Inflammatory macrophage treated with lipopolysaccharide for 1 hour (primary cell): Measurements from ENCODE around the gene STXBP2.

Experiments used
- DNase-seq, 2 donors: peaks; one replicate each; pipeline ENCODE4 v3.0.0-alpha.2; 2020 to 2022

STXBP2 gene

GRCh38 chr19:7657131-7657751, 20.3 kb downstream of the STXBP2 start:
- peak; percentile 96 to 99 for DNase-seq

- DNase-seq: peak; percentile 57 to 67
Observed at GRCh38 chr19:7658219-7658686, 21.3 kb downstream of the STXBP2 start.

GRCh38 chr19:7661744-7662538, 25.0 kb downstream of the STXBP2 start:
- DNase-seq: peak in 1 of 2 donors; percentile 33

- no peak for DNase-seq
Observed at GRCh38 chr19:7662657-7663056, 25.7 kb downstream of the STXBP2 start.

- DNase-seq: no peak
Observed at GRCh38 chr19:7663706-7664105, 26.8 kb downstream of the STXBP2 start.

- no peak for DNase-seq
Observed at GRCh38 chr19:7665076-7665475, 28.2 kb downstream of the STXBP2 start.

GRCh38 chr19:7668842-7669241, 31.9 kb downstream of the STXBP2 start, which contains the start of gene RETN:
RETN (plus strand) TSS chr19:7669049; CDS start chr19:7669327, 278 bp downstream.
- no peak for DNase-seq

GRCh38 chr19:7669641-7670040, 32.7 kb downstream of the STXBP2 start:
- DNase-seq: no peak

GRCh38 chr19:7670150-7670783, 33.4 kb downstream of the STXBP2 start:
- peak; percentile 44 to 47 for DNase-seq

- no peak for DNase-seq
Observed at GRCh38 chr19:7670790-7671189, 33.9 kb downstream of the STXBP2 start.

- no peak for DNase-seq
Observed at GRCh38 chr19:7672522-7672921, 35.6 kb downstream of the STXBP2 start.

- peak; percentile 95 to 98 for DNase-seq
Observed at GRCh38 chr19:7674010-7675005, 37.4 kb downstream of the STXBP2 start.

GRCh38 chr19:7676376-7676775, 39.5 kb downstream of the STXBP2 start:
- DNase-seq: peak; percentile 77 to 87

- peak; percentile 64 to 83 for DNase-seq
Observed at GRCh38 chr19:7676854-7677253, 39.9 kb downstream of the STXBP2 start, which contains the start of gene MCEMP1. MCEMP1 (plus strand) TSS chr19:7677090; CDS start chr19:7677121, 31 bp downstream.

GRCh38 chr19:7677669-7678311, 40.9 kb downstream of the STXBP2 start:
- DNase-seq: no peak

GRCh38 chr19:7678971-7679751, 42.3 kb downstream of the STXBP2 start:
- peak in 1 of 2 donors; percentile 40 for DNase-seq

GRCh38 chr19:7679771-7680605, 43.1 kb downstream of the STXBP2 start:
- no peak for DNase-seq

GRCh38 chr19:7680606-7681339, 43.9 kb downstream of the STXBP2 start, which contains the start of gene TRAPPC5:
TRAPPC5 (plus strand) TSS chr19:7680833; CDS start chr19:7682254, 1,421 bp downstream.
- DNase-seq: peak; percentile 73 to 92
